ENCODE data around the gene RARG. TPM values are rescaled to one million over a fixed set of nuclear protein-coding genes. Genes with fewer than 3 reads are reported as not detected.

RARG gene
- 10 to 100 TPM in 3 of 4 donors, 1 to 10 TPM in 1; 4.3 to 23.5 (median 13.2) TPM for total RNA-seq

DNA sequence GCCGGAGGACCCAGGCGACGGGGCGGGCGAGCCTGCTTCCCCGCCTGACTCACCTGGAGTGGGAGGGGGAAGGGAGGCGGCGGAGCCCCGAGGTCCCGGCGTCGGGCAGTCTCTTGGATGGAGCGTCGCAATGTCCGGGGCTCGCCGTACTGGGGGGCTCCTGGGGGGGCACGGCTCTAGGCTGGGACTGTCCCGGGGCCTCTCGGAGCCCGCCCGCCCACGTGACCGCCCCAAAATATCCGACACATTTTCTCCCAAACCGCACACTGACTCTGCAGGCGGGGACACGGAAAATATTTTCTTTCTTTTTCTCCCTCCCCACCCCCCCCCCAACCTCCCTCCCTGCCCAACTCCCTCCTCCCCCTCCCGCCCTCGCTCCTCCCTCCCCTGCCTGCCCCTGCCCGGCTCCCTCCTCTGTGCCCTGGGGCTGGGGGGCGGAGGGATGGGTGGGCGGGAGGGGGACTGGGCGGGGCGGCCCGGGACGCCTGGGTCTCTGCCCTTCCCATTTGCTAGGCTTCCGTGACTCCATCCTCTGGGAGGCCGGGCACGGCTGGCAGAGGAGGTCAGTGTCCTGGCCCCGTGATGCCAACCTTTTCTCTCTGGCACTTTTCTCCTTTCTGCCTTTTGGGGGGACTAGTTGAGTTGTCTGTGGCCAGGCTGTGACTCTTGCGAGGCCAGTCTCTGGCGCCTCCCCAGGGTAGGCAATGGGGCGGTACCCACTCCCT is at the start of gene RARG:
Gene RARG (minus strand): TSS at position 289 of the 725 bp plus-strand sequence. CDS start 4,664 bp downstream, outside the sequence.
- TF ChIP-seq, protein P1, sequence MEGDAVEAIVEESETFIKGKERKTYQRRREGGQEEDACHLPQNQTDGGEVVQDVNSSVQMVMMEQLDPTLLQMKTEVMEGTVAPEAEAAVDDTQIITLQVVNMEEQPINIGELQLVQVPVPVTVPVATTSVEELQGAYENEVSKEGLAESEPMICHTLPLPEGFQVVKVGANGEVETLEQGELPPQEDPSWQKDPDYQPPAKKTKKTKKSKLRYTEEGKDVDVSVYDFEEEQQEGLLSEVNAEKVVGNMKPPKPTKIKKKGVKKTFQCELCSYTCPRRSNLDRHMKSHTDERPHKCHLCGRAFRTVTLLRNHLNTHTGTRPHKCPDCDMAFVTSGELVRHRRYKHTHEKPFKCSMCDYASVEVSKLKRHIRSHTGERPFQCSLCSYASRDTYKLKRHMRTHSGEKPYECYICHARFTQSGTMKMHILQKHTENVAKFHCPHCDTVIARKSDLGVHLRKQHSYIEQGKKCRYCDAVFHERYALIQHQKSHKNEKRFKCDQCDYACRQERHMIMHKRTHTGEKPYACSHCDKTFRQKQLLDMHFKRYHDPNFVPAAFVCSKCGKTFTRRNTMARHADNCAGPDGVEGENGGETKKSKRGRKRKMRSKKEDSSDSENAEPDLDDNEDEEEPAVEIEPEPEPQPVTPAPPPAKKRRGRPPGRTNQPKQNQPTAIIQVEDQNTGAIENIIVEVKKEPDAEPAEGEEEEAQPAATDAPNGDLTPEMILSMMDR (IDR thresholded peaks at IDR 0.05): no peak
- ATAC-seq (ENCODE audit: low FRiP score): peak; percentile 70
- DNase-seq (ENCODE audit: low spot score): no peak

DNA sequence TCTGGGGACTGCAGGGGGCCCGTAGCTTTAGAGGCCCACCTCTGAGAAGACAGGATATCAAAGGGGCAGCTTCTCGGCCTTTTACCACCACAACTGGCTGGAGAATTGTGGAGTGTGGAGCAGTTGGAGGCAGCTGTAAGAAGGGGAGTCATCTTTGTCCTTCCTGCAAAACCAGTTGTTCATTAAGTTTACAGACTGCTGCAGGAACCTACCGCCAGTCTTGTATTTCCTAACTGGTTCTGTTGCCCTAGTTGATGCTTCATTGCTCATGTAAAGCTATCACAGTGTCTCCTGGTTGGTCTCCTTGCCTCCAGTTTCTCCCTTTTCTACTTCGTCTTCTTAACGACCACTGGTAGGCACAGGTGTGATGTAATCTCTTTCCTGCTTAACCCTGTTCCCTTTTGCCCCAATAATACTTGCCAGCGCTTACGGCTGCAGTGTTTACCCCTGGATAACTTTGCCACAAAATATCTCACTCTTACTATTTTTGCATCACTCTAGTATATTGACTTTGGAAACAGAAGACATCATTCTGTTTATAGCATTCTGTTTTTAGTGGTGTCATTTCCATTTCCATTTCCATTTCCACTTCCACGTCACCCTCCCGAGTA is 48.0 kb upstream of the RARG start:
- DNase-seq (ENCODE audit: low spot score) (no peak), ATAC-seq (ENCODE audit: low FRiP score) (no peak)
- TF ChIP-seq, protein P1 (IDR thresholded peaks at IDR 0.05): no peak

DNA sequence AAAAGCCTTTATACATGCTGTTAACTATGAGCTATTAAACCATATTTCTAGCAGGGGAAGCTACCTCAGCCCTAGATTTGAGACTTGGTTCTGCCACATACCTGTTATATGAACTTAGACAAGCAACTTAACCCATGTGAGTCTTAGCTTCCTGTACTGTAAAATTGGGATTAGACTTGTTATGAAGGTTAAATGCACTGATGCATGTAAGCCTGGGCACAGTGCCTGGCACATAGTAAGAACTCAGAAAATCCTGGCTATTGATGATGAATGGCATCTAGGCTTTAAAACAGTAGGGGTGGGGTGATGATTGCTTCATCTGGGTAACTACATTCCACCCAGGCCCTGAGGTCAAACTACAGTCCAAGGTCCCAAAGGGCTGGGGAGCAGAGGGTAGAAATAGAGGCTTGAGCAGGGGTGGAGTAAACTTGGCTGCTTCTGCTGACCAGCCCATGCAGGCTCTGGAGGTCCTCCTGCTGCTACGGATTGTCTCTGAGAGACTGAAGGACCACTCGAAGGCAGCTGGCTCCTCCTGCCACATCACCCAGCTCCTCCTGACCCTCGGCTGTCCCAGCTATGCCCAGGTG is 47.4 kb upstream of the RARG start:
- DNase-seq (ENCODE audit: low spot score) (no peak), ATAC-seq (ENCODE audit: low FRiP score) (no peak)
- TF ChIP-seq, protein P1 (IDR thresholded peaks at IDR 0.05): no peak

DNA sequence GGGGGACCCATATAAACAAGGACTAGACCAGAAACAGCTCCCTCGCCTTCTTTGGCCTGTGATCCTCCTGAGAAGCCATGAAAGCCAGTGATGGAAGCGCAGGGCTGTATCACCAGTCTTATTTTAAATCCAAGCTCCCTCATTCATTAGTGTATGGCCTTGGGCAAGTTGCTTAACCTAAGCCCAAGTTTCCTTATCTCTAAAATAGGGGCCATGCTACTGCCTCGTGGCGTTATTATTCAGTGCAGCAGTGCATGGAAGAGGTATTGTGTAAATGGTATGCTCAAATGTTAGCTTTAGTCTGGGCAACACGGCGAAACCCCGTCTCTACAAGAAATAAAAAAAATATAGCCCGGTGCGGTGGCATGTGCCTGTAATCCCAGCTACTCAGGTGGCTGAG is 46.0 kb upstream of the RARG start:
- TF ChIP-seq, protein P1 (IDR thresholded peaks at IDR 0.05): no peak
- ATAC-seq (ENCODE audit: low FRiP score) (no peak), DNase-seq (ENCODE audit: low spot score) (no peak)

DNA sequence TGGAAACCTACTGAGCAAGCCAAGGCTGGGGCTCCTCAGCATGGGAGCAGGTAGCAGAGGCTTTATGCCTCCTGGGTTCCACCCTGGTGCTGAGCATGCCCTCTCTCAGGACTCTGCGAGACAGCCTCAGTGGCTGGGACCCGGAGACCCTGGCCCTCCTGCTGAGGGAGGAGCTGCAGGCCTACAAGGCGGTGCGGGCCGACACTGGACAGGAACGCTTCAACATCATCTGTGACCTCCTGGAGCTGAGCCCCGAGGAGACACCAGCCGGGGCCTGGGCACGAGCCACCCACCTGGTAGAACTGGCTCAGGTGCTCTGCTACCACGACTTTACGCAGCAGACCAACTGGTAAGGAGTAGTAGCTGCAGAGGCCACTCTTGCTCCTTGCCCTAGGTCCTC is 44.5 kb upstream of the RARG start:
- TF ChIP-seq, protein P1 (IDR thresholded peaks at IDR 0.05): no peak
- ATAC-seq (ENCODE audit: low FRiP score): no peak

DNA sequence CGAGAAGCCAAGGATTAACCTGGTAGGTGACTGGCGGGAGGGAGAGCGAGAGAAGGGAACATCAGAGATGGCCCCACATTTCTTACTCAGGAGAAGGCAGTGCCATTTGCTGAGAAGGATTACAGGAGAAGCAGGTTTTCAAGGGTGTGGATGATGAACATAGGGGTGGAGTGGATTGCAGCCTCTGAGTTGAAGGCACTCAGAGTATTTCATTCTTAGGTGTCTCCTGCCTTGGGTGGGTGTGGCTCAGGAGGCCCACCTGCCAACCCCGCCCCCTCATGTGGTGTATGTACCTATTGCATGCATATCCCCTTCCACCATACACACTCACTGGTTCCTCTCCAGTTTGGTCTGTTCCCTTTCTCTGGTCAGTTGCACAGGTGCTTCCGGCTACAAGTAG is 42.4 kb upstream of the RARG start:
- TF ChIP-seq, protein P1 (IDR thresholded peaks at IDR 0.05): no peak
- no peak for ATAC-seq (ENCODE audit: low FRiP score)
- no peak for DNase-seq (ENCODE audit: low spot score)

More for the DNA sequence above, 44.5 kb upstream of the RARG start:
- no peak for DNase-seq (ENCODE audit: low spot score)
